Gastroesophageal sphincter (tissue), 4 donors: ENCODE data around the gene MTX2. TPM values are rescaled to one million over a fixed set of nuclear protein-coding genes. Genes with fewer than 3 reads are reported as not detected.

Experiments used
- ATAC-seq: fragments of 150-250 bp; one replicate; pipeline ENCODE4 v1.9.1; 2016; ENCODE audit warnings: mild to moderate bottlenecking, moderate library complexity
- H3K27ac ChIP-seq, 4 donors: fragments of 200-600 bp; sonication (generic) in 3 of 4; 1 replicate in 3 of 4; 2 replicates in 1 of 4; pipeline ENCODE4 v1.5.1; 2016 to 2019
- H3K27me3 ChIP-seq: fragments of 200-600 bp; sonication (generic); one replicate; pipeline ENCODE4 v1.5.1; 2019
- H3K36me3 ChIP-seq, 2 donors: fragments of 200-600 bp; sonication (generic); one replicate each; pipeline ENCODE4 v1.5.1; 2019; ENCODE audit warnings: control low read depth in 1 of 2
- H3K4me1 ChIP-seq, 3 donors: fragments of 200-600 bp; sonication (generic); 1 replicate in 2 of 3; 2 replicates in 1 of 3; pipeline ENCODE4 v1.5.1; 2016 to 2019; ENCODE audit warnings: control low read depth in 2 of 3
- H3K4me3 ChIP-seq, 2 donors: fragments of 200-600 bp; sonication (generic); one replicate each; pipeline ENCODE4 v1.5.1; 2019; ENCODE audit warnings: mild to moderate bottlenecking in 1 of 2, moderate library complexity in 1 of 2
- H3K9me3 ChIP-seq, 3 donors: fragments of 200-600 bp; sonication (generic); one replicate each; pipeline ENCODE4 v1.5.1; 2017 to 2019; ENCODE audit warnings: control low read depth in 2 of 3
- EP300 ChIP-seq: sonication (generic); formaldehyde crosslinking; IDR thresholded peaks from one replicate; pipeline ENCODE4 v1.6.1; 2017; ENCODE audit warnings: antibody characterized with exemption, mild to moderate bottlenecking
- POLR2A ChIP-seq, 2 donors: fragments of 450-650 bp; IDR thresholded peaks; one replicate each; pipeline ENCODE4 v1.6.1; 2017; ENCODE audit warnings: antibody characterized with exemption in 2 of 2, mild to moderate bottlenecking in 2 of 2, moderate library complexity in 1 of 2
- POLR2AphosphoS5 ChIP-seq: sonication (generic); formaldehyde crosslinking; IDR thresholded peaks from one replicate; pipeline ENCODE4 v1.6.1; 2017; ENCODE audit warnings: antibody characterized with exemption
- WGBS, 2 donors: methylation state at CpG; one replicate each; pipeline ENCODE4 v1.1.5; 2018; ENCODE audit warnings: low coverage in 1 of 2; 5-methylcytosine and 5-hydroxymethylcytosine counted together
- total RNA-seq, 4 donors: library from RNA; depleted of rRNA; stranded (reverse); fragments of >200 nt; gene quantifications; one replicate each; pipeline ENCODE4 v1.1.0, GENCODE V29; 2016
- TF ChIP-seq, protein P1 (sequence below), 4 experiments: fragments of 200-600 bp in 2 of 4; fragments of 450-650 bp in 2 of 4; sonication (generic) in 1 of 4; IDR thresholded peaks; one replicate each; pipeline ENCODE4 v1.5.1; 2017 to 2019; ENCODE audit warnings: antibody characterized with exemption in 4 of 4, mild to moderate bottlenecking in 2 of 4, moderate library complexity in 2 of 4

The MTX2 gene
- total RNA-seq, 4 donors from 2014 or later, result 21.3 to 41.1 (median 29.4) TPM

DNA sequence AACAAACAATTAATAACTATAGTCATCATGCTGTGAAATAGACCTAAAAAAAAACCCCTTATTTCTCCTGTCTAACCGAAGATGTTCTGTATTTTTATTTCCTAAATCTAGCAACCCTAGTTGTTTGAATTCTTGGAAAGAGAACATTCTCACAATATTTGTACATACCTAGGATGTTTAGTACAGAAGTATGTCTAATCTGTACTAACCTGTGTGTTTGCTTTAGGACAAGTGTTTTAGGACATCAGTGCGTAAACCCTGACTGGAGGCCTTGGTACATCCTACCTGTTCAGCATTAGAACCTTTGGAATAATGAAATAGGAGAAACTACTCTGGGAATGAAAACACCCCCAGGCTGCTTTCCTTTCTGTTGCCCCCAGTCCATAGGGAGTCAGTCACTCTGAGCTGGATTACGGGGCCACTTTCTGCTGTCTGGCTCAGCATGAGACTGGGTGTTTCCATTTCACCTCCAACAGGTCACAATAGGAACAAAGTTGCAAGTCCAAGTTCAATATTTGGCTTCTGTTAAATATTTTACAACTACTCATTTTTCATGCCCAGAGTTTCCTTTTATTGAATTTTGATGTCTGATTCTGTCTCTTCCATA, 114.7 kb downstream of the MTX2 start:
- H3K36me3 ChIP-seq, result no peaks in the 10 kb centered on the region
- no peaks in the 10 kb centered on the region for H3K4me1 ChIP-seq
- WGBS, 2 donors, result 64 to 69% methylated on average over 3 of the region's 3 CpGs
- H3K27ac ChIP-seq, result no peak overlapping the region
- TF ChIP-seq, protein P1, sequence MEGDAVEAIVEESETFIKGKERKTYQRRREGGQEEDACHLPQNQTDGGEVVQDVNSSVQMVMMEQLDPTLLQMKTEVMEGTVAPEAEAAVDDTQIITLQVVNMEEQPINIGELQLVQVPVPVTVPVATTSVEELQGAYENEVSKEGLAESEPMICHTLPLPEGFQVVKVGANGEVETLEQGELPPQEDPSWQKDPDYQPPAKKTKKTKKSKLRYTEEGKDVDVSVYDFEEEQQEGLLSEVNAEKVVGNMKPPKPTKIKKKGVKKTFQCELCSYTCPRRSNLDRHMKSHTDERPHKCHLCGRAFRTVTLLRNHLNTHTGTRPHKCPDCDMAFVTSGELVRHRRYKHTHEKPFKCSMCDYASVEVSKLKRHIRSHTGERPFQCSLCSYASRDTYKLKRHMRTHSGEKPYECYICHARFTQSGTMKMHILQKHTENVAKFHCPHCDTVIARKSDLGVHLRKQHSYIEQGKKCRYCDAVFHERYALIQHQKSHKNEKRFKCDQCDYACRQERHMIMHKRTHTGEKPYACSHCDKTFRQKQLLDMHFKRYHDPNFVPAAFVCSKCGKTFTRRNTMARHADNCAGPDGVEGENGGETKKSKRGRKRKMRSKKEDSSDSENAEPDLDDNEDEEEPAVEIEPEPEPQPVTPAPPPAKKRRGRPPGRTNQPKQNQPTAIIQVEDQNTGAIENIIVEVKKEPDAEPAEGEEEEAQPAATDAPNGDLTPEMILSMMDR (IDR thresholded peaks at IDR 0.05), result no peak
- no peak for TF ChIP-seq POLR2AphosphoS5
- no peak for TF ChIP-seq EP300
- no peak for TF ChIP-seq POLR2A (IDR thresholded peaks at IDR 0.05)
- no peaks in the 10 kb centered on the region for H3K27me3 ChIP-seq
- ATAC-seq, result no peak
- no peak overlapping the region for H3K4me3 ChIP-seq
- H3K9me3 ChIP-seq, result peaks cover 0 to 8% (median 0%) of the 10 kb centered on the region in 3 donors

DNA sequence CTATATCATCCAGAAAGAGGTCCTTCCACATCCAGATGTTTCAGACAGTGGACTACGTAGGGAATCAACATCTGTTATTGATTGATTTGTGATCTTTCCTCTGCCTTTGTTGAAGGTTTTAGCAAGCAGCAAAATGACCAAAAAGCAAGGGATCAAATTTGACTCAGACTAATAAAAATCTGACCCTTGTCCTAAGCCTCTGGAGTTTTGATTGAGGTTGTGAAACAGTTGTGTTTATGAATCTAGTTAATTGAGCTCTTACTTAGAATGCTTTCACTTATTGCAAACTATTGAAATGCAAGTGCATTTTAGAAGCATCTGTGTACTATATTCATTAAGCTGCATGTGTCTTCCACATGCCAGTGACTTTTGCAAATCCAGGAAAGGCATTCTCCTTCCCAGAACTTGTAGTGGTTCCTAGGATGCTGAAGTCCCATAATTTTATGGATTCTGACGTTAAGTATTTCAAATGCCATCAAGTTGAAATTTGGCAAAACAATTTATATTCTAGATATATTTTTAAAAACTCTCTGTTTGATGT, 116.0 kb downstream of the MTX2 start:
- Histone ChIP-seq H3K9me3 (no peaks in the 10 kb centered on the region), H3K27me3 (no peaks in the 10 kb centered on the region), H3K36me3 (no peaks in the 10 kb centered on the region), H3K4me3 (no peak overlapping the region), H3K4me1 (no peaks in the 10 kb centered on the region), H3K27ac (no peak overlapping the region)
- 72 to 75% methylated on average over 2 of the region's 2 CpGs for WGBS, 2 donors
- TF ChIP-seq EP300 (no peak), POLR2A (IDR thresholded peaks at IDR 0.05) (no peak), POLR2AphosphoS5 (no peak)
- TF ChIP-seq, protein P1 (IDR thresholded peaks at IDR 0.05), result no peak
- ATAC-seq, result no peak

DNA sequence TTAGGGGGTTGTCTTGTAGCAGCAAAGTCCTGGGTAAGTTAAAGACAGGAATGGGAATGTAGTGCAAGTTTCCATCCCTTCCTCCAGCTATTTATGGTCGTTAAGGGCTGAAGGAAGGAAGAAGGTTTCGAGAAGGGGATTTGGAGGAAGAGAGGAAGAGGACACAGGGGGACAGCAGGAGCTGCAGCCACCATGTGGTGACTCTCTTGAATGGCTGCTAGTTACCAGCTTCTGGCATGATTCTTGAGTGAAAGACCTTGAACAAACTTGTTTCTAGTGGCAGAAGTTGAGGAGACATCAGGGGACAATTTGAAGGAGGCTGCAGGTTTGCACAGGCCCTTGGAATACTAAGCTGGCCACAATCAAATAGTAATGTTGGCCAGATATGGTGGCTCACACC, 116.6 kb downstream of the MTX2 start:
- no peaks in the 10 kb centered on the region for H3K27me3 ChIP-seq
- H3K4me3 ChIP-seq, result no peak overlapping the region
- ATAC-seq, result no peak
- TF ChIP-seq EP300 (no peak), POLR2AphosphoS5 (no peak), POLR2A (IDR thresholded peaks at IDR 0.05) (no peak)
- H3K9me3 ChIP-seq, result no peaks in the 10 kb centered on the region
- H3K4me1 ChIP-seq, result peaks cover 0 to 5% (median 0%) of the 10 kb centered on the region in 3 donors
- H3K36me3 ChIP-seq, result no peaks in the 10 kb centered on the region
- no peak overlapping the region for H3K27ac ChIP-seq
- 48 to 49% methylated on average over 2 of the region's 2 CpGs for WGBS, 2 donors

Other genes starting within 250 kb of the MTX2 start
- under 1 TPM in 1 of 4 donors, not detected in 3; 0.08 TPM for gene EVX2, start 185.5 kb upstream of the MTX2 start, total RNA-seq
- not detected for gene HOXD13, start 176.7 kb upstream of the MTX2 start, total RNA-seq
- gene HOXD12, start 169.6 kb upstream of the MTX2 start, total RNA-seq, result not detected
- not detected for gene HOXD11, start 162.2 kb upstream of the MTX2 start, total RNA-seq
- gene HOXD10, start 152.7 kb upstream of the MTX2 start, total RNA-seq, result under 1 TPM in 3 of 4 donors, not detected in 1; 0.31 to 0.67 (median 0.52) TPM
- gene HOXD9, start 146.7 kb upstream of the MTX2 start, total RNA-seq, result 1 to 10 TPM in 2 of 4 donors, under 1 TPM in 2; 0.47 to 2.9 (median 1.2) TPM
- gene HOXD8, start 139.7 kb upstream of the MTX2 start, total RNA-seq, result 1 to 10 TPM; 2.3 to 6.9 (median 3.4) TPM
- 1 to 10 TPM in 2 of 4 donors, under 1 TPM in 1, not detected in 1; 0.69 to 3.6 (median 1.3) TPM for gene HOXD4, start 117.9 kb upstream of the MTX2 start, total RNA-seq
- 1 to 10 TPM; 1.8 to 2.7 (median 2.2) TPM for gene HOXD3, start 112.1 kb upstream of the MTX2 start, total RNA-seq
- under 1 TPM in 3 of 4 donors, not detected in 1; 0.13 to 0.54 (median 0.32) TPM for gene HOXD1, start 80.8 kb upstream of the MTX2 start, total RNA-seq